H9 (cell line): ENCODE data around the gene EGLN3. TPM values are rescaled to one million over a fixed set of nuclear protein-coding genes. Genes with fewer than 3 reads are reported as not detected.

ENCODE experiments used
- DNase-seq: peaks from one replicate; pipeline ENCODE4 v3.0.0-alpha.2; 2017
- H2AFZ ChIP-seq: one replicate; pipeline ENCODE4 v1.6.1; 2013; ENCODE audit warnings: mild to moderate bottlenecking, low read length, control low read depth, moderate library complexity
- H2AK5ac ChIP-seq: 2 replicates; pipeline ENCODE4 v1.6.1; 2013; ENCODE audit warnings: low read length, control low read depth, mixed read lengths; ENCODE audit not compliant: insufficient read length
- H2BK120ac ChIP-seq: one replicate; pipeline ENCODE4 v1.6.1; 2013; ENCODE audit warnings: low read depth, mild to moderate bottlenecking, low read length, control low read depth, inconsistent platforms; ENCODE audit not compliant: poor library complexity, severe bottlenecking
- H2BK12ac ChIP-seq: 2 replicates; pipeline ENCODE4 v1.6.1; 2013; ENCODE audit warnings: low read length, control low read depth, mixed read lengths, low read depth; ENCODE audit not compliant: insufficient read length
- H2BK15ac ChIP-seq: 2 replicates; pipeline ENCODE4 v1.6.1; 2013; ENCODE audit warnings: low read depth, low read length, control low read depth
- H2BK20ac ChIP-seq: one replicate; pipeline ENCODE4 v1.6.1; 2013; ENCODE audit warnings: low read depth, mild to moderate bottlenecking, low read length, control low read depth, inconsistent platforms; ENCODE audit not compliant: poor library complexity, severe bottlenecking
- H2BK5ac ChIP-seq: 2 replicates; pipeline ENCODE4 v1.6.1; 2013; ENCODE audit warnings: low read length, control low read depth, mixed read lengths; ENCODE audit not compliant: insufficient read length
- H3K14ac ChIP-seq: 2 replicates; pipeline ENCODE4 v1.6.1; 2013; ENCODE audit warnings: low read length, control low read depth; ENCODE audit not compliant: insufficient read depth
- H3K18ac ChIP-seq: 2 replicates; pipeline ENCODE4 v1.6.1; 2013; ENCODE audit warnings: low read depth, mild to moderate bottlenecking, mixed read lengths, low read length, control low read depth; ENCODE audit not compliant: insufficient read length
- H3K23ac ChIP-seq: 2 replicates; pipeline ENCODE4 v1.6.1; 2013; ENCODE audit warnings: low read length, control low read depth, mixed read lengths, low read depth; ENCODE audit not compliant: insufficient read length
- H3K23me2 ChIP-seq: 2 replicates; pipeline ENCODE4 v1.6.1; 2013; ENCODE audit warnings: low read depth, mild to moderate bottlenecking, mixed read lengths, low read length, control low read depth; ENCODE audit not compliant: insufficient read length, poor library complexity, severe bottlenecking
- H3K27ac ChIP-seq: 2 replicates; pipeline ENCODE4 v1.5.1; 2013; ENCODE audit warnings: low read length, control low read depth, mixed read lengths, low read depth; ENCODE audit not compliant: insufficient read length
- H3K27me3 ChIP-seq: 2 replicates; pipeline ENCODE4 v1.6.1; 2013; ENCODE audit warnings: low read length, control low read depth, inconsistent platforms; ENCODE audit not compliant: insufficient read depth
- H3K4ac ChIP-seq: 2 replicates; pipeline ENCODE4 v1.6.1; 2013; ENCODE audit warnings: low read depth, mild to moderate bottlenecking, control low read depth, inconsistent platforms, low read length, moderate library complexity
- H3K4me1 ChIP-seq: 2 replicates; pipeline ENCODE4 v1.6.1; 2013; ENCODE audit warnings: low read length, control low read depth, inconsistent platforms; ENCODE audit not compliant: insufficient read depth
- H3K4me2 ChIP-seq: 2 replicates; pipeline ENCODE4 v1.6.1; 2013; ENCODE audit warnings: low read length, control low read depth, mixed read lengths; ENCODE audit not compliant: insufficient read length, insufficient read depth
- H3K56ac ChIP-seq: 2 replicates; pipeline ENCODE4 v1.6.1; 2013; ENCODE audit warnings: low read depth, mild to moderate bottlenecking, mixed read lengths, low read length, control low read depth; ENCODE audit not compliant: insufficient read length
- H3K79me1 ChIP-seq: 2 replicates; pipeline ENCODE4 v1.6.1; 2013; ENCODE audit warnings: low read depth, mild to moderate bottlenecking, moderate library complexity, low read length, control low read depth, inconsistent platforms; ENCODE audit not compliant: insufficient read depth, poor library complexity, severe bottlenecking
- H3K79me2 ChIP-seq: 2 replicates; pipeline ENCODE4 v1.6.1; 2013; ENCODE audit warnings: low read length, control low read depth, inconsistent platforms; ENCODE audit not compliant: insufficient read depth
- H3K9ac ChIP-seq: 2 replicates; pipeline ENCODE4 v1.6.1; 2013; ENCODE audit warnings: low read length, control low read depth, mixed read lengths; ENCODE audit not compliant: insufficient read length; ENCODE audit errors: extremely low read depth
- H3K9me3 ChIP-seq: one replicate; pipeline ENCODE4 v1.6.1; 2013; ENCODE audit warnings: low read depth, low read length, inconsistent platforms; ENCODE audit not compliant: control insufficient read depth
- H3T11ph ChIP-seq: one replicate; pipeline ENCODE4 v1.6.1; 2013; ENCODE audit warnings: mild to moderate bottlenecking, low read length, control low read depth, inconsistent platforms
- H4K20me1 ChIP-seq: one replicate; pipeline ENCODE4 v1.6.1; 2013; ENCODE audit not compliant: control insufficient read depth, insufficient read length, insufficient read depth
- H4K5ac ChIP-seq: 2 replicates; pipeline ENCODE4 v1.6.1; 2013; ENCODE audit warnings: low read depth, mild to moderate bottlenecking, mixed read lengths, low read length, control low read depth; ENCODE audit not compliant: insufficient read length
- H4K8ac ChIP-seq: replicated peaks from 2 replicates; pipeline ENCODE4 v1.6.1; 2013; ENCODE audit warnings: low read length, control low read depth, mixed read lengths, low read depth; ENCODE audit not compliant: insufficient read length
- H4K91ac ChIP-seq: 2 replicates; pipeline ENCODE4 v1.6.1; 2013; ENCODE audit warnings: low read depth, mild to moderate bottlenecking, moderate library complexity, mixed read lengths, low read length, control low read depth; ENCODE audit not compliant: insufficient read length
- H3K27ac Mint-ChIP-seq, 3 experiments: 2 replicates in 2 of 3; 3 replicates in 1 of 3; pipeline ENCODE4 v1.8.0; 2020 to 2021; ENCODE audit warnings: mixed read lengths in 3 of 3, mild to moderate bottlenecking in 1 of 3, moderate library complexity in 1 of 3
- H3K27me3 Mint-ChIP-seq: 2 replicates; pipeline ENCODE4 v1.8.0; 2021; ENCODE audit warnings: low read depth, mild to moderate bottlenecking, moderate library complexity, mixed read lengths
- H3K36me3 Mint-ChIP-seq, 3 experiments: 2 replicates in 2 of 3; 3 replicates in 1 of 3; pipeline ENCODE4 v1.8.0; 2020 to 2021; ENCODE audit warnings: low read depth in 3 of 3, mixed read lengths in 3 of 3; ENCODE audit not compliant: insufficient read depth in 1 of 3
- H3K4me1 Mint-ChIP-seq, 2 experiments: 2 replicates each; pipeline ENCODE4 v1.8.0; 2020; ENCODE audit warnings: mixed read lengths in 2 of 2
- H3K4me3 Mint-ChIP-seq, 2 experiments: 2 replicates in 1 of 2; 3 replicates in 1 of 2; pipeline ENCODE4 v1.8.0; 2020 to 2021; ENCODE audit warnings: mild to moderate bottlenecking in 2 of 2, mixed read lengths in 2 of 2, moderate library complexity in 1 of 2
- H3K9me3 Mint-ChIP-seq, 2 experiments: 2 replicates in 1 of 2; 3 replicates in 1 of 2; pipeline ENCODE4 v1.8.0; 2020; ENCODE audit warnings: mild to moderate bottlenecking in 2 of 2, mixed read lengths in 2 of 2, moderate library complexity in 1 of 2
- WGBS: extraction: QIAGEN DNeasy Blood & Tissue Kit; methylation state at CpG from one replicate; pipeline ENCODE4 v1.1.7; 2013; ENCODE audit warnings: missing lambda C conversion rate, low lambda C conversion rate, mixed read lengths; ENCODE audit not compliant: insufficient read length; ENCODE audit errors: extremely low coverage; 5-methylcytosine and 5-hydroxymethylcytosine counted together
- total RNA-seq: library from RNA; stranded (reverse); gene quantifications from 2 replicates; pipeline ENCODE4 v1.2.1, GENCODE V29; 2021
- TF ChIP-seq, protein P1 (sequence below): fragments of 200-600 bp; sonication (generic); conservative IDR thresholded peaks from 3 replicates; pipeline ENCODE4 v1.8.0; 2021; ENCODE audit warnings: antibody characterized with exemption, mild to moderate bottlenecking

The EGLN3 gene
- total RNA-seq, 1 experiment from 2014 or later: 19.8 TPM

DNA sequence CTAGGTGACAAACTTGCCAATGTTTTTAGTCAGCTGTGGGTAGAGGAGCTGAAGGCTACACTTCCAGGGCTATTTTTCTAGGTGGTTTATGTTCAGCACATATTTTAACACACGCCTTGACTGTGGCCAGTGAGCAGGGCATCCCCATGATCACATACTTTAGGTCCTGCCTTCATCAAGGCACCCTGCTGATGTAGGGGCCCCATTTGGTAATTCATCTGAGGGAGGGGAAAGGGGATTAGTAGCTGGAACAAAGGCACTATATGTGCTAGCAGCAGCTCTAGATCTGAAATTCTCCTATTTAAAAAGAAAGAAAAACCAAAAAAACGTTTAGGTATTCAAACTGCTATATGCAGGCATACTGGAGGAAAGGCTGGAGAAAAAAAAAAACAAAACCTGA, 14.5 kb downstream of the EGLN3 start:
- Histone ChIP-seq H3K23me2 (no peaks in the 10 kb centered on the region), H2AFZ (no peak overlapping the region), H3K9me3 (no peaks in the 10 kb centered on the region), H3K79me2 (peaks cover 6% of the 10 kb centered on the region; the same call in 1 of the 2 replicates), H3K4me1 (peaks cover 26% of the 10 kb centered on the region; the same call in 1 of the 2 replicates), H3K56ac (no peak overlapping the region), H4K5ac (no peak overlapping the region), H3K14ac (no peak overlapping the region), H2AK5ac (no peak overlapping the region), H4K20me1 (no peaks in the 10 kb centered on the region), H3K27ac (no peak overlapping the region), H2BK5ac (no peak overlapping the region), H2BK20ac (no peak overlapping the region), H3T11ph (no peak overlapping the region), H4K91ac (no peak overlapping the region), H3K79me1 (no peaks in the 10 kb centered on the region), H3K23ac (no peak overlapping the region), H2BK12ac (no peak overlapping the region), H3K27me3 (no peaks in the 10 kb centered on the region), H3K4ac (no peak overlapping the region), H4K8ac (no peak overlapping the region), H3K9ac (no peak overlapping the region), H3K18ac (no peak overlapping the region), H2BK15ac (no peak overlapping the region), H3K4me2 (no peak overlapping the region), H2BK120ac (no peak overlapping the region)
- TF ChIP-seq, protein P1, sequence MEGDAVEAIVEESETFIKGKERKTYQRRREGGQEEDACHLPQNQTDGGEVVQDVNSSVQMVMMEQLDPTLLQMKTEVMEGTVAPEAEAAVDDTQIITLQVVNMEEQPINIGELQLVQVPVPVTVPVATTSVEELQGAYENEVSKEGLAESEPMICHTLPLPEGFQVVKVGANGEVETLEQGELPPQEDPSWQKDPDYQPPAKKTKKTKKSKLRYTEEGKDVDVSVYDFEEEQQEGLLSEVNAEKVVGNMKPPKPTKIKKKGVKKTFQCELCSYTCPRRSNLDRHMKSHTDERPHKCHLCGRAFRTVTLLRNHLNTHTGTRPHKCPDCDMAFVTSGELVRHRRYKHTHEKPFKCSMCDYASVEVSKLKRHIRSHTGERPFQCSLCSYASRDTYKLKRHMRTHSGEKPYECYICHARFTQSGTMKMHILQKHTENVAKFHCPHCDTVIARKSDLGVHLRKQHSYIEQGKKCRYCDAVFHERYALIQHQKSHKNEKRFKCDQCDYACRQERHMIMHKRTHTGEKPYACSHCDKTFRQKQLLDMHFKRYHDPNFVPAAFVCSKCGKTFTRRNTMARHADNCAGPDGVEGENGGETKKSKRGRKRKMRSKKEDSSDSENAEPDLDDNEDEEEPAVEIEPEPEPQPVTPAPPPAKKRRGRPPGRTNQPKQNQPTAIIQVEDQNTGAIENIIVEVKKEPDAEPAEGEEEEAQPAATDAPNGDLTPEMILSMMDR: no peak
- H3K4me3 Mint-ChIP-seq: peak overlapping the region; percentile 12 to 33; a peak in 1 of 5 replicates
- no peak for DNase-seq
- no peaks in the 10 kb centered on the region for H3K27me3 Mint-ChIP-seq
- peaks cover 0 to 11% (median 0%) of the 10 kb centered on the region in 3 experiments; a peak in 3 of 7 replicates for H3K36me3 Mint-ChIP-seq
- H3K9me3 Mint-ChIP-seq: no peaks in the 10 kb centered on the region
- H3K4me1 Mint-ChIP-seq: peaks cover 88 to 92% of the 10 kb centered on the region in 2 experiments
- peak overlapping the region; percentile 41 to 86 (median 80); a peak in 5 of 7 replicates for H3K27ac Mint-ChIP-seq
- no CpG with 5 or more reads among the region's 2 CpGs for WGBS
